OCI-M2 (cell line): ENCODE measurements around the gene LORICRIN.
A peak's percentile ranks its signal among the peaks of the same experiment; 100 is the strongest.
"Not testable (repeated sequence)": the region's sequence is repeated elsewhere in the genome, so short reads cannot be mapped to it uniquely, and the experiment has no call there.

ENCODE experiments used
- DNase-seq: peaks from one replicate; lab custom pipeline; 2025; ENCODE audit not compliant: unreplicated experiment; lab: John Stamatoyannopoulos, UW

Gene LORICRIN

DNA sequence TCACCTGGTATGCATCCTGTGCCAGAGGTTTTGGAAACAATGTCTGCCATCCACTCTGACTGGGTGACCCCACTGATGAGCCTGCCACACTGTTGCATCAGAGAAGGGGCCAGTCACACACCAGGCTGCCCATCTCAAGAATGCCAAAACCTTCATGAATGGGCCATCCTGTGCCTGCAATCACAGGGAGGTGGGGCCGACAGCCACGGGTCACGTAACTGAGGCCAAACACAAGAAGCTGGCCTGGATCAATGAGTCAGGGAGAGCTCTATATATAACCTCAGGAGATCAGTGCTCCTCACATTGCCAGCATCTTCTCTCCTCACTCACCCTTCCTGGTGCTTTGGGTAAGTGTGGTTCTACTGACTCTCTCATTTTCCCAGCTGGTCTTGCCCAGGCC, at the start of gene LORICRIN:
Gene LORICRIN, plus strand, starts transcription at position 301 of the 400 bp plus-strand sequence. CDS start 1,263 bp downstream, outside the sequence.
- DNase-seq: no peak

DNA sequence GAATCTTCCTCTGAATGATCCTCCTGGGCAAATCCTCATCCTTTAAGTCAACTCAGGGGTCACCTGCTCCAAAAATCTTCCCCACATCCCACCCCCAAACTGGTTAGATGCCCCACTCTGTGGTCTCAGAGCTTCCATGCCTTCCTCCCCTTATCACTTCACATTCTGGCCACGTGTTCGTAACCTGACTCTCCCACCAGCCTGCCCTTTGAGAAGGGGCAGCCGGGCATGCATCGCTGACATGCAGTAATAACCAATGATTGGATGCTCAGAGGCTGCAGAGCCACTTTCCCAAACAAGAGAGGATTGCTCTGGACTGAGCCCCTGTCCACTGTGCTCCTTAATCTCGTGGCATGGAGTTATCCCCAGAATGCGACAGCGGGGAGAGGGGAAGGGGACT, 49.3 kb upstream of the LORICRIN start:
- DNase-seq: no peak

- DNase-seq: no peak
Observed at GRCh38 chr1:153212201-153212600, 47.3 kb upstream of the LORICRIN start.

DNA sequence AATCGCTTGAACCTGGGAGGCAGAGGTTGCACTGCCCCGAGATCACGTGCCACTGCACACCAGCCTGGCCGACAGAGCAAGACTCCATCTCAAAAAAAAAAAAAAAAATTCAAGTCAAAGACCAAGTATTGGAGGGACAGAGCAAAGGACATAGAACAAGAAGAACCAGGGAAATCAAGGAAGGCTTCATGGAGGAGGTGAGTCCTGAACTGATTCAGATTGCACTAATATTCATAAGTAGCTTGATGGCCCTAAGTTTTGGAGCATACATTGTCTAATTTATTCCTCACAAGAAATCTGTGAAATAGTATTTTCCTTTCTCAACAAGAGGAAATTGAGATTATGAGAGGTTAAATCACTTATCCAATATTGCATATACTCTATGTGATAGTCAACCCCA, 46.0 kb upstream of the LORICRIN start:
- DNase-seq: no peak

- DNase-seq: no peak
Observed at GRCh38 chr1:153217212-153217611, 42.3 kb upstream of the LORICRIN start, which contains the start of gene PRR9. TSS of gene PRR9 (plus strand) at chr1:153217584. CDS start at chr1:153218145, 561 bp downstream.

- DNase-seq: no peak
Observed at GRCh38 chr1:153217744-153218416, 41.6 kb upstream of the LORICRIN start.

DNA sequence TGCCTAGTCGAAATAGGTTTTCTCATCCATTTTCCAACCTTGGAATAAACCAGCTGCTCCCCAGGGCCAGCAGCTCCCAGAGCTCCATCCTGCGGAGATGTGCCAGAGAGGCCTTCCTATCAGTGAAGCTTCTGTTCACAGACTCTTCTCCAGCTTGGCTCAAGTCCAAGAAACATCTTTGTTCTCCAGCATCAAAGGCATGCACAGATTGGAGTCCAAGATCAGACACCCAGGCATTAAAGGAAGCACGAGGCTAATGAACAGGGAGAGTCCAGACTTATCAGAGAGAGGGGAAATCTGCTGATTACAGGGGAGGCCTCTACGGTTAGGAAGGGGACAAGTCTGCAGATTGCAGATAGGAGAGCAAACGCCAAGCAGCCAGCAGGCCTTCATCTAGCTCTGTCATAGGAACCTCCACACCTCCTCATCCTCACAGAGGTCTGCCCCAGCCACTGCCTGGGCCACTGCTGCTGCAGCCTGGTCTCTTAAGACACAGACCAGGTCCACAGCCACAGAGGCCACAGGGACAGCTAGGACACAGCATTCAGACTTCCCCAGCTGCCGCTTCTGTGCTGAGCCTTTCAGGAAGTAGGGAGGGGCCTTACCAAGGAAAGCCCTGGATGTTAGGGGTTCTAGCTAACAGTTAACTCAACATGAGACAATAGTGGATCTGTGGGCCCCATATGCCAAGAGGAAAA, 38.7 kb upstream of the LORICRIN start:
- no peak for DNase-seq

DNA sequence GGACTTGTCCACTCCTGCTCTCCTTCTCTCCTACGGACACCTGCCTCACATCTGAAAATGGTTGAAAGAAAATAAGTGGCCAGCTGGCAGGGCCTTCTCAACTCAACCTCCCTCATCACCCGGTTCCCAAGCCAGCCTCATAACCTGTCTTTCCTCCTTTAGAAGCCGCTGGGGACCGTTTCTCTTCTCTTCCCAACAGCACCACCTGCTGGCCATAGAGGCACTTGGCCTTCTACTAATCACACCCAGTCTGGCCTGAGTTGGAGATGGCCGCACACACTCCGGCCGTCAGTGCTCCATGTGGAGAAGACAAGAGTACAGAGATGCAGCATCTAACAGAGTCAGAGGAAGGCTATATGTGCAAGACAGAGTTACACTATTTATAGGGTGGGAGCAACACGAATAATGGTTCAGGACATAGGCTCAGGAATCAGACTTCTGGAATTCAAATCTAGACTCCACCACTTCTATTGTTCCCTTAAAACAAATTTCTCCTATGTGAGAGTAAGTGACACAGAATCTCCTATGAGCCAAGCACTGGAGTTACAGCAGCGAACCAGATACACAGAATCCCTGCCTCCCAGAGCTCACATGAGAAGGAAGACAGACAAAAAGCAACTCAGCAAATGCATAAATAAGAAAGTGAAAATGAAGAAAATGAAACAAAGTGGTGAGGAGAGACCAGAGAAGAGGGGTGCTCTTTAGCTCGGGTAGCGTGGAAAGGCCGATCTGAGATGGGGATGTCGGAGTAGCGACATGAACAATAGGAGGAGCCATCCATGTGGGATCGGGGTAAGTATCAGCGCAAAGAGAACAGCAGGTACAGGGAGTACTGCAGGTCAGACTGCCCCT, 36.2 kb upstream of the LORICRIN start:
- peak; percentile 1 for DNase-seq

DNA sequence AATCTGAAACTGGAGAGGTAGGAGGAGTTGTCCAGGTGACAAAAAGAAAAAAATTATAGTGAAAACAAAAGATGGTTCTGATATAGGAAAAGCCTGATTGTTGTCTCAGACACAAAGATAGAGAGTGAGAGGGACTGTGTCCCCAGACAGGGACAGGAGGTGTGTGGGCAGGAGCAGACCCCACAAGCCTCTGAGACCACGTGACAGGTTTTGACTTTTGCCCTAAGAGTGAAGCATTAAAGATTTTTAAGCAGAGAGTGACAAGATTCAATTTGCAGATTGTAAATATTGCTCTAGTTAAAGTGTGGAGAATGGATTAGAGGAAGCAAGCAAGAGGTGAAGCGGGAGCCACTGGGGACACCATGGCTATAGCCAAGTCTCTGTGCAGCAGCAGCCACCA, 31.7 kb upstream of the LORICRIN start:
- no peak for DNase-seq

- no peak for DNase-seq
Observed at GRCh38 chr1:153228491-153228890, 31.0 kb upstream of the LORICRIN start.

DNA sequence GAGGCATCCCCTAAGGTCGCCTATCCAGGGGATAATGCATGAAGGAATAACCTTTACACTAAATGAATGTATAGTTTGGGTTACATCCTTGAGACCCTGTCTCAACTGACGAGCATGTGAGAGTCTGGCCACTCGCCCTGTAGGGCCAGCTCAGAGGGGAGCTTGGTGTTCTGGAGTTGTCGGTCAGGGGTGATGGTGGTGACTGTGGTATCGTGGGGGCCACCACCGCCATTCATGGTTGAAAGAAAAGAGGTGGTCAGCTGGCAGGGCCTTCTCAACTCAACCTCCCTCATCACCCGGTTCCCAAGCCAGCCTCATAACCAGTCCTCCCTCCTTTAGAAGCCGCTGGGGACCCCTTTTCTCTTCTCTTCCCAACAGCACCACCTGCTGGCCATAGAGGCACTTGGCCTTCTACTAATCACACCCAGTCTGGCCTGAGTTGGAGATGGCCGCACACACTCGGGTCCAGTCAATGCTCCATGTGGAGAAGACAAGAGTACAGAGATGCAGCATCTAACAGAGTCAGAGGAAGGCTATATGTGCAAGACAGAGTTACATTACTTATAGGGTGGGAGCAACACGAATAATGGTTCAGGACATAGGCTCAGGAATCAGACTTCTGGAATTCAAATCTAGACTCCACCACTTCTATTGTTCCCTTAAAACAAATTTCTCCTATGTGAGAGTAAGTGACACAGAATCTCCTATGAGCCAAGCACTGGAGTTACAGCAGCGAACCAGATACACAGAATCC, 30.2 kb upstream of the LORICRIN start:
- DNase-seq: not testable (repeated sequence)

- no peak for DNase-seq
Observed at GRCh38 chr1:153231363-153231762, 28.1 kb upstream of the LORICRIN start.

GRCh38 chr1:153231785-153232184, 27.7 kb upstream of the LORICRIN start:
- DNase-seq: no peak

DNA sequence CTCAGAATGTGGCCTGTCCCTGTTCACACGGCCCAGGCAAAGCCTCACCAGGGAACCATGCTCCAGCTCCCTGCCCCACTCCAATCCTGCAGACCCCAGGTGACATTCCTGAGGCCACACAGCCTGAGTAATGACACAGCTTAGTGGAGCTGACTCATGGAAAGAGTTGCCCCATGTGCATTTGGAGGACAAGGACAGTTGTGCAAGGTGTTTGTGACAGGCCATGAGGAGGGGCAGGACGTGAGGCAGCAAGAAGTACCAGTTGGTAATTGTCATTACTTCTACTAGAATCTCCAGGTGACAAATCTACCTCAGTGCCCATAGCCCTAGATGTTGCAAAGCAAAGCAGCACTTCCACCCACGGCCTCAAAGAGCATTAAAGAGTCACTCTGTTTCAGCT, 26.9 kb upstream of the LORICRIN start:
- DNase-seq: no peak

- DNase-seq: no peak
Observed at GRCh38 chr1:153233448-153233847, 26.0 kb upstream of the LORICRIN start.

DNA sequence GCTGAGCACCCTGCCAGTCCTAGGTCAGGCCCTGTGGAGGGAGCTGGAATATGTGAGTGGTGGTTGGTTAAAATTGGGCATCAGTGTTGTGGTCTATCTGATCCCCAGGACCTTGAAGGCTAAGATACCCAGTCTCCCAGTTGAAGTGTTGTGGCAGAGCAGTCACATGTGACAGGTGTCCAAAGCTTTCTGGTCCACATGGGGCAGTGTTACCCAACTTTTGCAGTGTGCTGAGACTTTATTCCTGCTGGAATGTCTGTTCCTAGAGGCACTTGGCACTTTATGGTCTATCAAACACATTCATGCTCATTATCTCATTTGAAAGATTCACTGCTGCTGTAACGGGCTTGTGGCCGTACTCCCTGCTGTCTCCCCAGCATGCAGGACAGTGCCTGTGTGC, 21.0 kb upstream of the LORICRIN start:
- no peak for DNase-seq

GRCh38 chr1:153242160-153242559, 17.3 kb upstream of the LORICRIN start:
- no peak for DNase-seq

DNA sequence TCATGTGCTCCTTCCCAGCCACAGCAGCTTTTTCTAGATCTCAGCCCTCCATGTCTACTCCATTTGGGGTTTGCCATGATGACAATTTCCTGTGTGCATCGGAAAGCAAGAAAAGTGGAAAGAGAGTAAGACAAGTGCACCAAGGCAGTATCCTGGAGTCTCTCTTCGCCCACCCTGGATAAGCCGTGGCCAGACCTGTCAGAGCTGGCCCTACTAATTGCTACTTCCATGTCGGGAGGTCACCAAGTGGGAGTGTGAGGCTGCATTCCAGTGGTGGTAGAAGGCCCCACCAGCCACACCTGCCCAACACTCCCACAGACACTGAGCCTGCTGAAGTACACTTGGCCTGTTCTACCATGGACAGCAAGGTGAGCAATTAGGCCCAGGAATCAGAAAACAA, 14.0 kb upstream of the LORICRIN start:
- no peak for DNase-seq

- no peak for DNase-seq
Observed at GRCh38 chr1:153246018-153246417, 13.5 kb upstream of the LORICRIN start.

DNA sequence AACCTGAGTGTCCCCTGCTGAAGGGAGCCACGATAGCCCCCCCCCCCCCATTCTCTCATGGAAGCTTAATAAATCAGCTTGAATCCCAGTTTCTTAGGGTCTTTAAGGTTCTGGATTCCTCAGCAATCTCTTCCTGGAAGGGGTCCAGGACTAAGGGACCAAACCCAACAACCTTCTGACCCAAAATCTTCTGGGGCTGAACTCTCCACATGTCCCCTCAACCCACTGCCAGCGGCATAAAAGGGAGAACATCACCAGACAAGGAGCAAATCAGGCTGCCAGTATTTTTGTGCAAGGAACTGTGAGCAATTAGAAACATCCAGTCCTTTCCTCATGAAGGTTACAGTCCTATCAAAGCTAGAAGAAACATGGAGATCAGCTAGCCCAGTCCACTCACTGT, 12.7 kb upstream of the LORICRIN start:
- no peak for DNase-seq
